Right cardiac atrium (tissue), 5 donors: ENCODE data around the gene MAB21L4. TPM values are rescaled to one million over a fixed set of nuclear protein-coding genes. Genes with fewer than 3 reads are reported as not detected.

ENCODE experiments used
- ATAC-seq, 2 donors: fragments of 200-7000 bp; cut with Tn5 transposase; one replicate each; pipeline versions ENCODE4 v1.8.0 to v1.9.1; 2020; ENCODE audit warnings: moderate library complexity in 2 of 2, mild to moderate bottlenecking in 1 of 2
- DNase-seq, 3 donors: peaks; one replicate each; pipeline ENCODE4 v3.0.0-alpha.2; 2020
- H3K27ac ChIP-seq: one replicate; pipeline ENCODE4 v1.5.1; 2013; ENCODE audit warnings: mild to moderate bottlenecking, low read length, control low read depth, moderate library complexity
- H3K27me3 ChIP-seq: one replicate; pipeline ENCODE4 v1.6.1; 2013; ENCODE audit not compliant: control insufficient read depth, insufficient read depth
- H3K4me1 ChIP-seq: one replicate; pipeline ENCODE4 v1.6.1; 2013; ENCODE audit warnings: low read length; ENCODE audit not compliant: control insufficient read depth, insufficient read depth
- H3K4me3 ChIP-seq: one replicate; pipeline ENCODE4 v1.5.1; 2013; ENCODE audit warnings: low read length, control low read depth
- H3K9me3 ChIP-seq: one replicate; pipeline ENCODE4 v1.6.1; 2013; ENCODE audit warnings: low read length; ENCODE audit not compliant: control insufficient read depth
- WGBS: extraction: QIAGEN DNeasy Blood & Tissue Kit; methylation state at CpG from one replicate; pipeline ENCODE4 v1.1.7; 2013; 5-methylcytosine and 5-hydroxymethylcytosine counted together
- intact Hi-C, 4 donors: fragments of 100-400 bp; cut with DNase I; formaldehyde crosslinking; loops; one replicate each; pipeline versions ENCODE4 v1.11.0 to v1.14.0; 2022 to 2023
- polyA plus RNA-seq: library from polyadenylated mRNA; stranded (reverse); fragments of 200-250 nt; gene quantifications from one replicate; pipeline ENCODE4 v1.2.3, GENCODE V29; 2013
- total RNA-seq, 4 donors: library from RNA; stranded (reverse); fragmentation: NEBNext Ultra II Directional; extraction: Animal tissue kit (Norgen Biotek cat#: 25700); gene quantifications; one replicate each; pipeline ENCODE4 v1.2.1, GENCODE V29; 2021
- donor health status: healthy with polysubstance abuse.
- donor health status: DM: no; HTN: yes; CAD: no.
- donor health status: DM: no; HTN: no; CAD: no.
- donor health status: DM: no; HTN: yes; CAD: no; lungs with severe emphysema.
- donor health status: DM: yes; HTN: yes; CAD: no.

MAB21L4 gene
- total and polyA plus RNA-seq, 5 donors = not detected

DNA sequence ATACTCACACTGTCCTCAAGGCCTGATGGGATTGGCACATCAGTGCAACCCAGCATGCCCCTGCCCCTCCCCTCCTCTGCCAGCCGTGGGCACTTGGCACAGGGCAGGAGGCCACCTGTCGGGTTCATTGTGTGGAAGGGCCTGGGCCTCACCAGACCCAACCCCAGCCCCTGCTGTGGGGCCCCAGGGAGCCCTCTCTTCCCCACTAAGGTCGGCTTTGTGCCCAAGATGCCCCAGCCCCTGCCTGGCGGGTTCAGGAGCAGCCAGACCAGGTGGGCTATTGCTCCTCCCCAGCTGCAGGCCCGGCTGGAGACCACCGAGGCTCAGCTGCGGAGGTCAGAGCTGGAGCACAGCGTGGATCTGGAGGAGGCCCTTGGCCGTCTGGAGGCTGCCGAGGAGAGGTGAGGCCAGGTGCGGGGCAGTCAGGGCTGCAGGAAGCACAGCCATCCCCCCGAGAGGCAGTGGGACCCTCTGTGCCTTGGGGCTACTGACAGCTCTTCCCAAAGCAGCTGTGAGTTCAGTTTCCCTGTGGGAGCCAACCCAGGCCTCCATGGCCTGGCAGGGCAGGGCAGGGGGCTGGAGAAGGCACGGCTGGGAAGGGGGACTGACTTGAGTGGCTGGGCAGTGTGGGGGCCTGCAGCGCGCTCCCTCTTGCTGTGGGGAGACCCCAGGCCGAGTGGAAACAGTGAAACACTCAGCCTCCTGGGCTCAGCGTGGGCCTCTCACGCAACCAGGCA is 26.5 kb upstream of the MAB21L4 start:
- intact Hi-C loops = no loop called here
- 85% methylated on average over 18 of the region's 18 CpGs for WGBS
- peak in 2 of 3 donors; percentile 13 to 50 for DNase-seq

DNA sequence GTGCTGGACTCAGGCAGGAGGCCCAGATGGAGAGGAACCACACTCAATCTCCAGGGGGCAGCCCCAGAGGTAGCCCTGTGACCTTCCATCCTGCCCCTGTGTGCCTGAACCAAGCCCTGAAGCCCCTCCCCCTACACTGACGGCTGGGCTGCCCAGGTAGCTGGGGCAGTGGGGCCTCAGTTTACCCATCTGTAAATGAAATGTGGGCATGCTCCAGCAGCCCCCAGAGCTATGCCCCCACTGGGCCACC is 26.0 kb upstream of the MAB21L4 start:
- intact Hi-C loops = no loop called here
- Histone ChIP-seq H3K4me3 (no peak overlapping the region), H3K4me1 (no peaks in the 10 kb centered on the region), H3K27me3 (no peaks in the 10 kb centered on the region), H3K9me3 (no peaks in the 10 kb centered on the region), H3K27ac (no peak overlapping the region)
- WGBS = 92% methylated on average over 1 of the region's 1 CpG
- ATAC-seq = no peak
- DNase-seq = no peak

More for the DNA sequence above, 26.5 kb upstream of the MAB21L4 start:
- Histone ChIP-seq H3K4me1 (no peaks in the 10 kb centered on the region), H3K27me3 (no peaks in the 10 kb centered on the region), H3K4me3 (no peak overlapping the region), H3K27ac (no peak overlapping the region), H3K9me3 (no peaks in the 10 kb centered on the region)
- no peak for ATAC-seq

DNA sequence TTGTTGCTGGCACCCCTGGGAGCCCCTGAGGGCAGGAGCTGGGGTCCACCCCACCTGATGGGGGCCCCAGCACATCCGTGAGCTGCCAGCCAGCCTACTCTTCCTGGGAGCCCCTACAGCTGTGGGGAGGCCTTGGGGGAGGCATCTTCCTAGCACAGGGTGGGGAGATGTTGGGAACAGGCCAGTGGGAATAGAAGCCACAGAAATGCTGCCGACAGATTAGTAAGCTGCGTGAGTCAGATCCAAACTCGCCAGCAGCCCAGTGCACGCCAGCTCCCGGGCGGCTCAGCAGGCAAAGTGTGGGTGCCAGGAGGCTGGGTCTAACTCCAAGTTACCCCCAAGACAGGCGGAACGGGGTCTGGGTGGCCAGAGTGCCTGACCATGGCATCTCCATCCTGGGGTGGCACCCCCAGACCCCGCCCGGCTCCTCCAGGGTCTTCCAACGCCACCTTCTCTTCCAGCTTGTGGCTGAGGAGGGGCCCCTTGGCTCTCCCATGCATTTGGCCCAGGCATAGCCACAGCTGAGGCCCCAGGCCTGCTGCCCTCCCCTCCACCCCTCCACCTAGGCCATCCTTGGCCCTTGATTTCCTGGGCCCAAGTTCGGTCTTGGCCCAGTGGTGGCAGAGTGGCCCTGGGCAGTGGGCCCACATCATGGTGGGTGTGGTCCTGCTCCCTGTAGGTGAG is 25.5 kb upstream of the MAB21L4 start:
- no peaks in the 10 kb centered on the region for H3K4me1 ChIP-seq
- H3K27me3 ChIP-seq = no peaks in the 10 kb centered on the region
- peak; percentile 88 to 91 (median 90) for DNase-seq
- H3K9me3 ChIP-seq = no peaks in the 10 kb centered on the region
- H3K4me3 ChIP-seq = no peak overlapping the region
- no peak overlapping the region for H3K27ac ChIP-seq
- 72% methylated on average over 13 of the region's 13 CpGs for WGBS
- intact Hi-C loops = no loop called here
- peak; percentile 68 to 71 for ATAC-seq

DNA sequence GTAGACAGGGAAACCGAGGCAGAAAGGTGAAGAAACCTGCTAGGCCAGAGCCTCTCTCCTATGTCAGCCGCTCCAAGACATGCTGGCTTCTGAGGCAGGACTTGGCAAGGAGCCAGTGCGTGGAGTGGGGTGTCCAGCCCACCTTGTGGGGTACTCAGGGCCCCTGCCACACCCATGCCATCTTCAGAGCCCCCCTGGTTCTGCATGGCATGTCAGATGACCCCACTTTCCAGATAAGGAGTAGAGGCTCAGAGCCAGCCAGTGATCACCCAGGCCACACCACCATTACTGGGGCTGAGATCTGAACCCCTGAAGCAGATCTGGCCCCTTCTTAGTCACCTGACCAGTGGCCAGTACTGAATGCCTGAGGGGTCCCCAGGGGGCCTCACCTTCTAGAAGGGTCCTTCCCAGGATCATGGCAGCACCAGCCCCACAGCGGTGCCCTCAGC is 24.9 kb upstream of the MAB21L4 start:
- Histone ChIP-seq H3K9me3 (no peaks in the 10 kb centered on the region), H3K27ac (no peak overlapping the region), H3K27me3 (no peaks in the 10 kb centered on the region), H3K4me3 (no peak overlapping the region), H3K4me1 (no peaks in the 10 kb centered on the region)
- WGBS = 80% methylated on average over 4 of the region's 4 CpGs
- ATAC-seq = no peak
- intact Hi-C loops = no loop called here
- DNase-seq = peak; percentile 18 to 61 (median 53)

DNA sequence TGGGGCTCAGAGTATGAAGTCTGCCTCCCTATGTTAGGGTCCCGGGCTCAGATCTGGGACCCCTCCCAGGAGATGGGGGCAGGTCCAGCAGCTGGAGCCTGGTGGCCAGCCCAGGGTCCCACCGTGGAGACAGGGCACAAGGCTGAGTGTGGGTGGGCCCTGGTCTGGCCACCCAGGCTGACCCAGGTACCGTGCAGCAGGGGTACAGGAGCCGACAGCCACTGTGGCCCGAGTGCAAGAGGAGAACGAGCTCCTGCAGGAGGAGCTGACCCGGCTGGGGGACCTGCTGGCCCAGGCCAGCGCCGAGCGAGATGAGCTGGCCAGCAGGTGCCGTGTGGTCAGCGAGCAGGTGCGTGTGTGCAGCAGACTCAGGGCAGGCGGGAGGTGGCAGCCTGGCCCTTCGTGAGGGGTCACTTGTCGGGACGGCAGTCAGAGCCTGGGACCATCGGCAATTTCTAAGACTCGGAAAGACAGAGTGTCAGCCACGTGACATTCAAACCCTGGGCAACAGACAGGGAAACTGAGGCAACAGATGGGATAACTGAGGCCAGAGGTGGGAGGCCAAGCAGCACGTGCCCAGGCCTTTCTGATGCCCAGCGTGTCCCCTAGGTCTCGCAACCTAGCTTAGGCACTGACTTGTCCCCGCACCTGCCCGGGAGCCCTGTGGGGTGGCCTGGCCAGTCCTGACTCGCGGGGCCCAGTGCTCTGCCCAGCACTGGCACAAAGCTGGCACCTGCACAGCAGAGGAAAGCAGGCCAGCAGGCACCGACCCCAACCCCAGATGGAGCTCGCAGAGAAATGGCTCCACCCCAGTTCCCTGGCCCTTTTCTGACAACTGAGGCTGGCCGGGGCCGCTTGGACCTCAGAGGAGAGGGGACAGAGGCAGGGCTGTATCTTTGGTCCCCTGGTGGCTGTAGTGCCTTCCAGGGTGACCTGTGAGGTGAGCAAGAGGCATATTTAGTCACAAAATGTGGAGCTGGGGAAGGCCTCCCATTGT is 24.1 kb upstream of the MAB21L4 start:
- intact Hi-C loops = loop anchor here in 3 of 4 donors (10.0 kb wide), 1 partner anchor 75 kb away; the partner anchor contains the start of gene SNED1 (in 3 of the 3)
- no peaks in the 10 kb centered on the region for H3K27me3 ChIP-seq
- ATAC-seq (no peak), DNase-seq (peak; percentile 16 to 62 (median 38))
- no peaks in the 10 kb centered on the region for H3K4me1 ChIP-seq
- no peaks in the 10 kb centered on the region for H3K9me3 ChIP-seq
- WGBS = 91% methylated on average over 31 of the region's 31 CpGs
- no peak overlapping the region for H3K27ac ChIP-seq
- no peak overlapping the region for H3K4me3 ChIP-seq

DNA sequence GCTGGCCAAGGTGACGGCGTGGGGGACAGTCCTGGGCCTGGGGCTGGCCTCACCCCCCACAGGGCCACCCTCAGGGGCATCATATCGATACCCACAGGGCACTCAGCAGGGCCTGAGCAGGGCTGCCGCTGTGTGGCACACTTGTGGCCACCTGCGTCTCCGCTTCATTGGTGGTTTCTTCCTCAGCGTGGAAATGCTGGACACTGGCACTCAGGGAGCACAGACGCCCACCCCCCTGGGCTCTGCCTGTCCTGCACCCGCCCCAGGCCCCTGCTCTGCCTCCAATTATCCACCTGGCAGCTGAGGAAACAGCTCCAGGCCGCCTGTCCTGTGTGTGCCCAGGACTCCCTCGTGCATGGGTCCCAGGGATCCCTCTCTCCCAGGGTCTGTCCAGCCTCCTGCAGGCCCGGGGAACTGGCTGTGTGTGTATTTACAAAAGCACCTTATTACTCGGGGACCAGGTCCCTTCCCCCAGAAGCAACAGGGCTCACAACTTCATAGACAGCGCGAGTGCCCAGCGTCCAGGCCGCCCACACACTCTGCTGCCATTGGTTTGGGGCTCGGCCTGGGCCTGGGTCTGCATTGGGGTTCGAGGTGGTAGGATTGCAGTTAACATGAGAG is 23.3 kb upstream of the MAB21L4 start:
- Histone ChIP-seq H3K9me3 (no peaks in the 10 kb centered on the region), H3K27me3 (no peaks in the 10 kb centered on the region), H3K27ac (no peak overlapping the region), H3K4me3 (no peak overlapping the region), H3K4me1 (no peaks in the 10 kb centered on the region)
- intact Hi-C loops = loop anchor here in 3 of 4 donors (10.0 kb wide), 1 partner anchor 76 kb away; the partner anchor contains the start of gene SNED1 (in 3 of the 3)
- DNase-seq (peak; percentile 5 to 42 (median 41)), ATAC-seq (no peak)
- 91% methylated on average over 19 of the region's 19 CpGs for WGBS

DNA sequence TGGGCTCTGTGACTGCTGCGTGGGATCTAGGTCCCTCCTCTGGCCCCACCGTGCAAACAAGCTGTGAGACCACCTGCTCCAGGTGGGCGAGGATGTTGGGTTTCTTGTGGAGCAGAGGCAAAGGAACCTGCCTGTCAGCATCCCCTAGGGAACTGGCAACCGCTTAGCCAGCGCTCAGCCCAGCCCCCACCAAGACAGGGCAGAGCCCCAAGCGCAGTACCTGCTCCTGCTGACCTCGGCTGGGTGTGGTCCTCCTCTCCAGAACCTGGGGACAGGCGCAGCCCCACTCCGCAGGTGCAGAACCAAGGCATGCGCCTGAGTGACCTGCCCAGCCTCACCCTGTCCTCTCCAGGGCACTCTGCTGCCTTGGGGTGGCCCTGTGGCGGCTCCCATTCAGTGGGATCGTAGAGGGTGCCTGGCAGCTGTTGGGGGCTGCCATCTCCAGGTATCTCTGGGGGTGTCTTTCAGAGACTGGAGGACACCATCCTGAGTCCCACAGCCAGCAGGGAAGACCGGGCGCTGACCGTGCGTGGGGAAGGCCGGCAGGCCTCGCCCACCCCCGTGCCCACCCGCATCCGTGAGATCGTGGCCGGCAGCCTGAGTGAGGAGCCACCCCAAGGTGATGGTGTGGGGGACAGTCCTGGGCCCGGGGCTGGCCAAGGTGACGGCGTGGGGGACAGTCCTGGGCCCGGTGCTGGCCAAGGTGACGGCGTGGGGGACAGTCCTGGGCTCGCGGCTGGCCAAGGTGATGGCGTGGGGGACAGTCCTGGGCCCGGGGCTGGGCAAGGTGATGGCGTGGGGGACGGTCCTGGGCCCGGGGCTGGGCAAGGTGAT is 22.5 kb upstream of the MAB21L4 start:
- WGBS = 93% methylated on average over 36 of the region's 36 CpGs
- ATAC-seq = no peak
- no peaks in the 10 kb centered on the region for H3K27me3 ChIP-seq

DNA sequence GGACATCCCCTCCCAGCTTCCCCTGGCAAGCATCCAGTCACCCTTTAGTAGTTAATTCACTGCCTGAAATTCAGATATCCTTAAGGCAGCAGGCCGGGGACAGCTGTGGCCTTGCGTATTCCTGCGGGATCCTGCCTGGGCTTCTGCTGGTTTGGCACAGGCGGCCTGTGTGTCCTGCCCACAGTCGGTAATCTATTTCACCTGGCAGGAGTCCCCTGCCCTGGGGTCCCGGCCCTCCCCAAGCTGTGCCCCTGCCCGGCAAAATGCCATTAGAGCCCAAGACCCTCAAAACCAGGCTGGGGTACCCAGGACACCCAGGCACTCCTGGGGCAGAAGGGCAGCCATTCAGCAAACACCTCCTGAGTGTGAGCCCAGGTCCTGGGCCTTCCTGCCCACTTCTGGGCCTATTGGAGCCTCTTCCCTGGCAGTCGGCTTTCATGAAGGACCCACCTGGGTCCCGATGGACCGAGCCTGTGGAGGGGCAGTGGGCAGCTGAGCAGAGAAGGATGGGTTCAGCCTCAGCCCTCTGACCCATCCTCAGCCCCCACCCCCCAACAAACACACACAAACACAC is 21.8 kb upstream of the MAB21L4 start:
- ATAC-seq (no peak), DNase-seq (peak; percentile 64 to 75 (median 64))
- Histone ChIP-seq H3K4me1 (no peaks in the 10 kb centered on the region), H3K4me3 (no peak overlapping the region), H3K27ac (no peak overlapping the region), H3K27me3 (no peaks in the 10 kb centered on the region), H3K9me3 (no peaks in the 10 kb centered on the region)
- intact Hi-C loops = loop anchor here in 3 of 4 donors (10.0 kb wide), 1 partner anchor 77 kb away; the partner anchor contains the start of gene SNED1 (in 3 of the 3)
- 84% methylated on average over 10 of the region's 10 CpGs for WGBS

More for the DNA sequence above, 22.5 kb upstream of the MAB21L4 start:
- intact Hi-C loops = loop anchor here in 3 of 4 donors (10.0 kb wide), 1 partner anchor 76 kb away; the partner anchor contains the start of gene SNED1 (in 3 of the 3)
- no peak overlapping the region for H3K4me3 ChIP-seq
- no peaks in the 10 kb centered on the region for H3K4me1 ChIP-seq
- H3K9me3 ChIP-seq = no peaks in the 10 kb centered on the region
- peak; percentile 16 to 39 (median 38) for DNase-seq
- no peak overlapping the region for H3K27ac ChIP-seq

DNA sequence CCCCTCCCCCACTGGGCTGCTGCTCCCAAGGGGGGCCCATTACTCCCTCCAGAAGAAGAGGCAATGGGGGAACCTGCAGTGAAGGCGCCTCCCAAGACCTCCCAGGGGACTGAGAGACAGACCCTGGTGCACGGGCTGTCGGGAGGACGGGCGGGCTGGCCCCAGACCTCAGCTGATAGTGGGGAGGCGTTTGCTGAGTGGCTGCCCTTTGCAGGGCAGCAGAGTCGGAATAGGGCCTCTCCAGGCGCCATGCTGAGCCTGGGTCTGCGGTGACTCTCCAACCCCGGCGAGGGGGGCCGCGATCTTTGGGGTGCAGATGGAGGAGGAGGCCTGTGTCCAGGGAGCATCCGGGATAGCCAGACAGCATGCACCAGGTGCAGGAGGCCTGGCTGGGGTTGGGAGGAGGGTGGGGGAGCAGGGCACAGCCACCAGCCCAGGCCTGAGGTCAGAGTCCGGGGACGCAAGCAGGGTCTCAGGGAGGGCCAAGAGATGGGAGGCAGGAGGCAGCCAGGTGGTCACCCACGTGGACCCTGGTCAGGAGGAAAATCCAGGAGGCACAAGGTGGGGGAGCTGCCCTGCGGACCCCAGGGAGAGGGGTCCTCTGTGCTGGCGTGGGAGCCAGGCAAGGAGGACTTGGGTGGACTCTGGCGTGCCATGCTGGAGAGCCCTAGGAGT is 21.2 kb upstream of the MAB21L4 start:
- ATAC-seq (no peak), DNase-seq (peak; percentile 38 to 73 (median 71))
- no peak overlapping the region for H3K27ac ChIP-seq
- 78% methylated on average over 20 of the region's 20 CpGs for WGBS
- H3K27me3 ChIP-seq = no peaks in the 10 kb centered on the region
- no peaks in the 10 kb centered on the region for H3K9me3 ChIP-seq
- no peak overlapping the region for H3K4me3 ChIP-seq
- H3K4me1 ChIP-seq = no peaks in the 10 kb centered on the region
- intact Hi-C loops = loop anchor here in 3 of 4 donors (10.0 kb wide), 1 partner anchor 78 kb away; the partner anchor contains the start of gene SNED1 (in 3 of the 3)
